HG03520 (cell line): ENCODE data around the gene PTER.

Experiments
- ATAC-seq: cut with Tn5 transposase; IDR thresholded peaks from one replicate; pipeline ENCODE4 v1.9.1; 2021; ENCODE audit warnings: mild to moderate bottlenecking, moderate library complexity; ENCODE audit not compliant: unreplicated experiment

Gene PTER

GRCh38 chr10:16436758-16437539, at the start of gene PTER:
Gene PTER, plus strand, starts transcription at chr10:16437010. Its CDS starts 47,375 bp downstream, at chr10:16484385.
- peak; percentile 99 for ATAC-seq

DNA sequence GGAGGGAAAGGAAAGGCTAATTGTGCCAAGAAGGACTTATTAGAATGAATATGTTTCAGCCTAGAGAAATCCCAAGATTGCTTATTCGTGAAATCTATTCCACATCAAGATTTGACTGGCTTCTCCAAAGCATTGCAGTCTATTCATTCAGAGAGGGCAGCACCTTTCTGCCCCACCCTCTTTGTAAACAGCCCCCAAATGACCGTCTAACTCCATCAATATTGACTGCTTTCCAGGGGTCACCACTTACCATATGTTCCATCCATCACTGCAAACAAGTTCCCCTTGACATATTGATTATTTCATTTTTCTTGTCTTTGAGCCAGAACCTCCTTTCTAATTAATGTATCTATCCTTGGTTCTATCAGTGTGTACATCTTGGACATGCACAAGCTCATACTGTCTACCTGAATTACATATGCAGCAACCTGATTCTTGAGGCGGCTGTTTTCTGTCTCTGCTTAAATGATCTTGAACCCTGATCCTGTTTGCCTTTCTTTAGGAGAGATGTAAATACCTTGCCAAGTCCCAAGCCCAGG, 44.2 kb upstream of the PTER start:
- no peak for ATAC-seq

- no peak for ATAC-seq
Observed at GRCh38 chr10:16393271-16393858, 43.4 kb upstream of the PTER start.

GRCh38 chr10:16401416-16401815, 35.4 kb upstream of the PTER start:
- no peak for ATAC-seq

DNA sequence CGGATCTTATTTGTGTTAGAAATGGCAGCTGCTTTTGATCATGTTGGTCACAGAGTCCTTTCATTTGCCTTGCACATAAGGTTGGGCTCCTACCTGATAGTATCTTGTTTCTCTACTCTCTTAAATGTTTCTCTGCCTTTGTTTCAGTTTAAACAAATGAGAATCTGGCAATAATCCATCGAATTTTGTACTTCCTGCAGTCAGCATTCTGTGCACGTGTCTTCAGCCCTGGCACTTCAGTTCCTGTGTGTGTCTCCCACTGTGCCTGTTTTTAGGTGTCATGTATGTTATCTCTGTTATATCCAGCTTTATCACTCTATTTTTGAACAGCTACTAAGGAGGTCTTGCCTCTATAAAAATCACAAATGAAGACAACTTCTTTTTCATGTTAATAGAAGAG, 28.4 kb upstream of the PTER start:
- no peak for ATAC-seq

DNA sequence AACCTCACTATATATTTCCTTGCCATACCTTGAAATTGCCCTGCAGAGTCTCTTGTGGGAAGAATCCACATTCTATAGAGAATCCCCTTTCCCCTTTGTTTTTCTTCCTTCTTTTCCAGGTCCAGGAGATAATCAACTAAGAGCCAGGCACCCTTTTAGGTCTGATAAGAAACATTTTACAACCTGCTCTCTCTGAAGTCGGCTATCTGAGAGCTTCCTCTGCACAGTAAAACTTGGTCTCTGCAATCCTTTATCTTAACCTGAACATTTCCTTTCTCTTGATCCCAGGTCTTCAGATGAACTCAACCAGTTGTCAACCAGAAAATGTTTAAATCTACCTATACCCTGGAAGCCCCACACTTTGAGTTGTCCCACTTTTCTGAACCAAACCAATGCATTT, 19.5 kb upstream of the PTER start:
- no peak for ATAC-seq

- ATAC-seq, result no peak
Observed at GRCh38 chr10:16423599-16423998, 13.2 kb upstream of the PTER start.

DNA sequence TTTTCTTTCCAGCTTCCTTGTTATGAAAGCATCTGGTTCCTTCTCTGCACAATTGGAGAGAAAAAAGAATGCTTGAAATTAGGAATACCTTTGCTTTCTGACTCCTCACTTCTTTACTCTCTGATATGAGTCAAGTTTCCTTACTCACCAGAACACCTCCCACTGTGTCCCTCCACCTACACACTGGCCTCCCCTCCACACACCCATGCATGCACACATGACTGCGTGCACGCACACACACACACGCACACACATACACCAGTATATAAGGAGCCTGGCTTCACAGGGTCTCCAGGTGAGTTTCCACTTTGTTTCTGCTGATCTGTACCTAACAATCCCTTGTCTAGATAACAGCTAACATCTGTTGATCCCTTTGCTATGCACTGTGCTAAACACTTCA, 11.4 kb upstream of the PTER start:
- ATAC-seq, result no peak

GRCh38 chr10:16429539-16429938, 7.3 kb upstream of the PTER start:
- no peak for ATAC-seq

DNA sequence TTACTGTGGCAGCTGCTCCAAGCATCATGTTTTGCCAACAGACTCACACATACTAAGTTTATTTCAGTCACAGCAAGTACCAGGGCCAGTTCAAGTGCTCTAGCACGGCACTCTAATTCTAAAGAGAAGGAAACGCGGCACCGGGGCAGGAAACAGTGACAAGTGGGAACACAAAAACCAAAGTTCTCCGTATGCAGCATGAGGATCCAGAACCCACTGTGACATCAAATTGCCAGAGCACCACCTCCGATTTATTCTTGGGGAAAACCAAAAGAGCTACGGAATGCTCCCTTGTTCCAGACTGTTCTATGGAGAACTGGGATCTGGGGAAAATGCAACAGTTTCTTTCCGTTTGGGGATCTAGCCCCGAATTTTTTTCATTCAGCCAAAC, 448 bp upstream of the PTER start:
- peak; percentile 6 for ATAC-seq

DNA sequence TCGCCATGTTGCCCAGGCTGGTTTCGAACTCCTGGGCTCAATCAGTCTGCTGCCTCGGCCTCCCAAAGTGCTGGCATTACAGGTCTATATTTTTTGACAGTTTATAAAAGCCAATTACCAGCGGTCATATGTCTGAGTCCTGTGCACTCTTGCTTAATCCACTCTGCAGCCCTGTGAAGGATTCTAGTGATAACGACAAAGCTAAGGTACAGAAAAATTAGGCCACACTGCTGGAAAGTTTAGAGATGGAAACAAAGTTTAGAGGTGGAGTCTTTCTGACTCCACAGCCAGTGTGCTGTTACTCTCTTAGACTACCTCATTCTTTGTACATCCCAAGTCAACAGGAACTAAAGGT, 707 bp downstream of the PTER start:
- ATAC-seq, result no peak

- ATAC-seq, result no peak
Observed at GRCh38 chr10:16439295-16439694, 2.5 kb downstream of the PTER start.

DNA sequence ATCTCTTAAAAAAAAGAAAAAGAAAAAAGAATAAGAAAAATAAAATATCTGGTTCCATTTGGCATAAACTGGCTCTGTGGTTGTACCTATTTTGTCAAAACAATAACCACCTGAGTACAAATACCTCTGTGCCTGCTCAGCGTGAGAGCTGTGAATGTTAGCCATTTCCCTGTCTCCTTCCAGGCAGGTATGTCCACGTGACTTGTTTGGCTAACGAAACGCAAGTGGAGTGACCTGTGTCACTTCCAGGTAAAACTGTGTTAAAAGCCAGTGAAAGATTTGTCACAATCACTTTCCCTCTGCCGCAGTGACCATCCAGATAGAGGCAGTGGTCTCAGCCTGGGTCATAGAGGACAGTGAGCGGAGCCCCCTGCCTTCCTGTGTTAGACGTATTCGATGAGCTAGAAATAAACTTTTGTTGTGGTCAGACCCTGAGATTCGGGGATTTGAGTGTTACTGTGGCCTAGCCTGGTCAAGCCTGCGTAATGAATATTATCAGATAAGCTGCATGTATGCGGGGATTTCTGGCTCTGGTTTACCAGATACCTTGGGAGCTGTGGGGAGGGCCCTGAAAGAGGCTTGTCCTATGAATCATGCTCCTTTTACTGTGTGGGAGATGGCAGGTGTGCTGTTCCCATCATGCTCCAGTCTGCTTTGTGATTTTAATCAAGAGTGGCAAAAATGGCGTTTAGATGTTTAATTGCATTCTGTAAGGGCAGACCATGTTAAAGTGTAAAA, 3.8 kb downstream of the PTER start:
- ATAC-seq, result no peak

GRCh38 chr10:16441173-16441840, 4.5 kb downstream of the PTER start:
- no peak for ATAC-seq

DNA sequence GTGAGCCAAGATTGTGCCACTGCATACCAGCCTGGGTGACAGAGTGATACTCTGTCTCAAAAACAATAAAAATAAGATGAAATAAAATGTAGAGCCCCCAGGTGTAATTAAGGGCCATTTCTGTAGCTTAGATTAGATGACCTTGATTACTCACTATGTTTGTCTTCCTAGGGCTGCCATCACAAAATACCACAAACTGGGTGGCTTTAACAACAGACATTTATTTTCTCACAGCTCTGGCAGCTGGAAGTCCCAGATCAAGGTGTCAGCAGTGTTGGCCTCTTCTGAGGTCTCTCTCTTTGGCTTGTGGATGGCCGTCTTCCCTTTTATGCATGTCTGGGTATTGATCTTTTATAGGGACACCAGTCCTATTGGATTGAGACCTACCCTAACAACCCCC, 6.1 kb downstream of the PTER start:
- ATAC-seq, result no peak

DNA sequence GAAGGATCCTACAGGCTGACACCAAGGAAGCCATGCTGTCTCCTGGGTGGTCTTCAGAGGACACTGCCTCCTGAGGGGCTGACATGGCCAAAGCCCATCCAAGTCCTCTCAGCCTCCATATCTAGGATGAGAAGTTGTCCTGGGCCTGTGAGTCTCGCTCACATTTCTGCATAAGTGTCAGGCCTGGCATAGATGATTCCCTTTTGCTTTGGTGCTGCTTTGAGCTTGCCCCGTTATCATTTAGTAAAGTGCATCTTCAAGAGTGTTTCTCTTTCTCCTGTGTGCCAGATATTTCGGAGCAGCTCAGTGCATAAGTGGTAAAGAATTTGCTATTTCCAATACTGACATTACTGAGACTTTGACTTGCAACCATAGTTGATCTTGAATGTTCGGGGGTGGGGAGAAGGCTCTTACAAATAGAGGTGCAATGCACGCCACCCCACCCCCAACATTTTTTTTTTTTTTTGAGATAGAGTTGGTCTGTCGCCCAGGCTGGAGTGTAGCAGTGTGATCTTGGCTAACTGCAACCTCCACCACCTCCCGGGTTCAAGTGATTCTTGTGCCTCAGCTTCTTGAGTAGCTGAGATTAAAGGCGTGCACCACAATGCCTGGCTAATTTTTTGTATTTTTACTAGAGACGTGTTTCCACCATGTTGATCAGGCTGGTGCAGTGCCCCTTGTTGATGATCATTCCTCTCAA, 9.1 kb downstream of the PTER start:
- ATAC-seq, result no peak

- ATAC-seq, result no peak
Observed at GRCh38 chr10:16449454-16449853, 12.6 kb downstream of the PTER start.

GRCh38 chr10:16458166-16458955, 21.6 kb downstream of the PTER start:
- ATAC-seq, result no peak

GRCh38 chr10:16459423-16459939, 22.7 kb downstream of the PTER start:
- no peak for ATAC-seq

GRCh38 chr10:16466001-16466400, 29.2 kb downstream of the PTER start:
- no peak for ATAC-seq
